ENCODE results near the gene FADD. TPM values are rescaled to one million over a fixed set of nuclear protein-coding genes. Genes with fewer than 3 reads are reported as not detected.
"Not testable (repeated sequence)": the region's sequence is repeated elsewhere in the genome, so short reads cannot be mapped to it uniquely, and the experiment has no call there.

FADD gene
- polyA plus RNA-seq, 2 donors: 7.3 to 19.5 TPM

GRCh38 chr11:70209391-70209912 lies 6.4 kb downstream of the FADD start:
- Histone ChIP-seq H3K27ac (ENCODE audit: low read depth in 2 of 2, low read length in 1 of 2) (no peak overlapping the region), H3K4me3 (ENCODE audit: low read depth in 1 of 2, low read length in 2 of 2) (no peak overlapping the region), H3K4me1 (ENCODE audit: control insufficient read depth in 2 of 2, insufficient read depth in 2 of 2, low read length in 1 of 2) (peaks cover 5 to 10% of the 10 kb centered on the region in 2 donors), H3K9me3 (ENCODE audit: control insufficient read depth in 2 of 2, insufficient read depth in 1 of 2, low read depth in 1 of 2, low read length in 1 of 2) (no peaks in the 10 kb centered on the region), H3K27me3 (ENCODE audit: control insufficient read depth in 1 of 2, insufficient read depth in 2 of 2, low read length in 2 of 2) (no peaks in the 10 kb centered on the region), H3K36me3 (ENCODE audit: control insufficient read depth in 2 of 2, insufficient read depth in 2 of 2, low read length in 1 of 2) (peaks cover 11 to 24% of the 10 kb centered on the region in 2 donors)
- WGBS, 2 donors: 91 to 95% methylated on average over 6 of the region's 6 CpGs

GRCh38 chr11:70210051-70210501 lies 7.0 kb downstream of the FADD start:
- peaks cover 11 to 23% of the 10 kb centered on the region in 2 donors for H3K36me3 ChIP-seq (ENCODE audit: control insufficient read depth in 2 of 2, insufficient read depth in 2 of 2, low read length in 1 of 2)
- H3K27ac ChIP-seq (ENCODE audit: low read depth in 2 of 2, low read length in 1 of 2): no peak overlapping the region
- H3K4me3 ChIP-seq (ENCODE audit: low read depth in 1 of 2, low read length in 2 of 2): no peak overlapping the region
- H3K27me3 ChIP-seq (ENCODE audit: control insufficient read depth in 1 of 2, insufficient read depth in 2 of 2, low read length in 2 of 2): no peaks in the 10 kb centered on the region
- 78 to 83% methylated on average over 8 of the region's 8 CpGs for WGBS, 2 donors
- peaks cover 1 to 6% of the 10 kb centered on the region in 2 donors for H3K4me1 ChIP-seq (ENCODE audit: control insufficient read depth in 2 of 2, insufficient read depth in 2 of 2, low read length in 1 of 2)
- H3K9me3 ChIP-seq (ENCODE audit: control insufficient read depth in 2 of 2, insufficient read depth in 1 of 2, low read depth in 1 of 2, low read length in 1 of 2): no peaks in the 10 kb centered on the region

- H3K36me3 ChIP-seq (ENCODE audit: control insufficient read depth in 2 of 2, insufficient read depth in 2 of 2, low read length in 1 of 2): peaks cover 11 to 19% of the 10 kb centered on the region in 2 donors
- no peaks in the 10 kb centered on the region for H3K27me3 ChIP-seq (ENCODE audit: control insufficient read depth in 1 of 2, insufficient read depth in 2 of 2, low read length in 2 of 2)
- no peaks in the 10 kb centered on the region for H3K9me3 ChIP-seq (ENCODE audit: control insufficient read depth in 2 of 2, insufficient read depth in 1 of 2, low read depth in 1 of 2, low read length in 1 of 2)
- H3K4me3 ChIP-seq (ENCODE audit: low read depth in 1 of 2, low read length in 2 of 2): no peak overlapping the region
- H3K4me1 ChIP-seq (ENCODE audit: control insufficient read depth in 2 of 2, insufficient read depth in 2 of 2, low read length in 1 of 2): peaks cover 0 to 6% of the 10 kb centered on the region in 2 donors
- no peak overlapping the region for H3K27ac ChIP-seq (ENCODE audit: low read depth in 2 of 2, low read length in 1 of 2)
- WGBS, 2 donors: 84 to 86% methylated on average over 5 of the region's 5 CpGs
These were observed 7.4 kb downstream of the FADD start for GRCh38 chr11:70210530-70210929.

GRCh38 chr11:70212227-70212811 lies 9.2 kb downstream of the FADD start:
- Histone ChIP-seq H3K27ac (ENCODE audit: low read depth in 2 of 2, low read length in 1 of 2) (no peak overlapping the region), H3K4me3 (ENCODE audit: low read depth in 1 of 2, low read length in 2 of 2) (no peak overlapping the region), H3K4me1 (ENCODE audit: control insufficient read depth in 2 of 2, insufficient read depth in 2 of 2, low read length in 1 of 2) (peaks cover 0 to 6% of the 10 kb centered on the region in 2 donors), H3K27me3 (ENCODE audit: control insufficient read depth in 1 of 2, insufficient read depth in 2 of 2, low read length in 2 of 2) (no peaks in the 10 kb centered on the region), H3K36me3 (ENCODE audit: control insufficient read depth in 2 of 2, insufficient read depth in 2 of 2, low read length in 1 of 2) (peaks cover 3 to 5% of the 10 kb centered on the region in 2 donors), H3K9me3 (ENCODE audit: control insufficient read depth in 2 of 2, insufficient read depth in 1 of 2, low read depth in 1 of 2, low read length in 1 of 2) (no peaks in the 10 kb centered on the region)
- 42 to 43% methylated on average over 13 of the region's 13 CpGs for WGBS, 2 donors

- not testable (repeated sequence) for H3K27me3 ChIP-seq (ENCODE audit: control insufficient read depth in 1 of 2, insufficient read depth in 2 of 2, low read length in 2 of 2); H3K4me1 ChIP-seq (ENCODE audit: control insufficient read depth in 2 of 2, insufficient read depth in 2 of 2, low read length in 1 of 2); H3K4me3 ChIP-seq (ENCODE audit: low read depth in 1 of 2, low read length in 2 of 2); H3K36me3 ChIP-seq (ENCODE audit: control insufficient read depth in 2 of 2, insufficient read depth in 2 of 2, low read length in 1 of 2); H3K9me3 ChIP-seq (ENCODE audit: control insufficient read depth in 2 of 2, insufficient read depth in 1 of 2, low read depth in 1 of 2, low read length in 1 of 2); H3K27ac ChIP-seq (ENCODE audit: low read depth in 2 of 2, low read length in 1 of 2)
- 81 to 84% methylated on average over 5 of the region's 5 CpGs for WGBS, 2 donors
These were observed 14.3 kb downstream of the FADD start for GRCh38 chr11:70217388-70217787.

GRCh38 chr11:70218076-70218475 lies 15.0 kb downstream of the FADD start:
- not testable (repeated sequence) for H3K27ac ChIP-seq (ENCODE audit: low read depth in 2 of 2, low read length in 1 of 2); H3K27me3 ChIP-seq (ENCODE audit: control insufficient read depth in 1 of 2, insufficient read depth in 2 of 2, low read length in 2 of 2); H3K4me3 ChIP-seq (ENCODE audit: low read depth in 1 of 2, low read length in 2 of 2); H3K4me1 ChIP-seq (ENCODE audit: control insufficient read depth in 2 of 2, insufficient read depth in 2 of 2, low read length in 1 of 2); H3K9me3 ChIP-seq (ENCODE audit: control insufficient read depth in 2 of 2, insufficient read depth in 1 of 2, low read depth in 1 of 2, low read length in 1 of 2); H3K36me3 ChIP-seq (ENCODE audit: control insufficient read depth in 2 of 2, insufficient read depth in 2 of 2, low read length in 1 of 2)
- WGBS, 2 donors: 64 to 65% methylated on average over 8 of the region's 8 CpGs

GRCh38 chr11:70220136-70220535 lies 17.0 kb downstream of the FADD start:
- Histone ChIP-seq H3K27ac (ENCODE audit: low read depth in 2 of 2, low read length in 1 of 2) (no peak overlapping the region), H3K4me3 (ENCODE audit: low read depth in 1 of 2, low read length in 2 of 2) (no peak overlapping the region), H3K9me3 (ENCODE audit: control insufficient read depth in 2 of 2, insufficient read depth in 1 of 2, low read depth in 1 of 2, low read length in 1 of 2) (no peaks in the 10 kb centered on the region), H3K36me3 (ENCODE audit: control insufficient read depth in 2 of 2, insufficient read depth in 2 of 2, low read length in 1 of 2) (no peaks in the 10 kb centered on the region), H3K27me3 (ENCODE audit: control insufficient read depth in 1 of 2, insufficient read depth in 2 of 2, low read length in 2 of 2) (no peaks in the 10 kb centered on the region), H3K4me1 (ENCODE audit: control insufficient read depth in 2 of 2, insufficient read depth in 2 of 2, low read length in 1 of 2) (no peaks in the 10 kb centered on the region)
- 72 to 73% methylated on average over 3 of the region's 3 CpGs for WGBS, 2 donors

GRCh38 chr11:70220920-70221319 lies 17.8 kb downstream of the FADD start:
- Histone ChIP-seq H3K9me3 (ENCODE audit: control insufficient read depth in 2 of 2, insufficient read depth in 1 of 2, low read depth in 1 of 2, low read length in 1 of 2) (no peaks in the 10 kb centered on the region), H3K27ac (ENCODE audit: low read depth in 2 of 2, low read length in 1 of 2) (no peak overlapping the region)
- 84 to 94% methylated on average over 1 of the region's 1 CpG for WGBS, 2 donors

GRCh38 chr11:70225681-70226177 lies 22.6 kb downstream of the FADD start:
- Histone ChIP-seq H3K4me1 (ENCODE audit: control insufficient read depth in 2 of 2, insufficient read depth in 2 of 2, low read length in 1 of 2) (no peaks in the 10 kb centered on the region), H3K27ac (ENCODE audit: low read depth in 2 of 2, low read length in 1 of 2) (no peak overlapping the region), H3K36me3 (ENCODE audit: control insufficient read depth in 2 of 2, insufficient read depth in 2 of 2, low read length in 1 of 2) (no peaks in the 10 kb centered on the region), H3K27me3 (ENCODE audit: control insufficient read depth in 1 of 2, insufficient read depth in 2 of 2, low read length in 2 of 2) (no peaks in the 10 kb centered on the region), H3K9me3 (ENCODE audit: control insufficient read depth in 2 of 2, insufficient read depth in 1 of 2, low read depth in 1 of 2, low read length in 1 of 2) (no peaks in the 10 kb centered on the region), H3K4me3 (ENCODE audit: low read depth in 1 of 2, low read length in 2 of 2) (no peak overlapping the region)
- WGBS, 2 donors: 54 to 65% methylated on average over 8 of the region's 8 CpGs

More at GRCh38 chr11:70220920-70221319, 17.8 kb downstream of the FADD start:
- Histone ChIP-seq H3K4me3 (ENCODE audit: low read depth in 1 of 2, low read length in 2 of 2) (no peak overlapping the region), H3K4me1 (ENCODE audit: control insufficient read depth in 2 of 2, insufficient read depth in 2 of 2, low read length in 1 of 2) (no peaks in the 10 kb centered on the region), H3K27me3 (ENCODE audit: control insufficient read depth in 1 of 2, insufficient read depth in 2 of 2, low read length in 2 of 2) (no peaks in the 10 kb centered on the region), H3K36me3 (ENCODE audit: control insufficient read depth in 2 of 2, insufficient read depth in 2 of 2, low read length in 1 of 2) (no peaks in the 10 kb centered on the region)

GRCh38 chr11:70226183-70226582 lies 23.1 kb downstream of the FADD start:
- Histone ChIP-seq H3K4me3 (ENCODE audit: low read depth in 1 of 2, low read length in 2 of 2) (no peak overlapping the region), H3K9me3 (ENCODE audit: control insufficient read depth in 2 of 2, insufficient read depth in 1 of 2, low read depth in 1 of 2, low read length in 1 of 2) (no peaks in the 10 kb centered on the region), H3K4me1 (ENCODE audit: control insufficient read depth in 2 of 2, insufficient read depth in 2 of 2, low read length in 1 of 2) (no peaks in the 10 kb centered on the region), H3K27ac (ENCODE audit: low read depth in 2 of 2, low read length in 1 of 2) (no peak overlapping the region), H3K36me3 (ENCODE audit: control insufficient read depth in 2 of 2, insufficient read depth in 2 of 2, low read length in 1 of 2) (no peaks in the 10 kb centered on the region), H3K27me3 (ENCODE audit: control insufficient read depth in 1 of 2, insufficient read depth in 2 of 2, low read length in 2 of 2) (no peaks in the 10 kb centered on the region)
- 79 to 84% methylated on average over 3 of the region's 3 CpGs for WGBS, 2 donors

Measured in esophagus (tissue), 2 donors.